ENCODE measurements around the gene VAPA.

- TF ChIP-seq CTCF (IDR thresholded peaks at IDR 0.05): no peak
- TF ChIP-seq MEF2A (IDR thresholded peaks at IDR 0.05; ENCODE audit: borderline replicate concordance, low read depth): no peak
- TF ChIP-seq RFX5 (IDR thresholded peaks at IDR 0.05; ENCODE audit: low read length): no peak
- no peak for TF ChIP-seq NFIC (IDR thresholded peaks at IDR 0.05; ENCODE audit: borderline replicate concordance)
- TF ChIP-seq GATA2 (CRISPR knock-in tag; IDR thresholded peaks at IDR 0.05): no peak
Observed at GRCh38 chr18:9922592-9923311, 8.9 kb downstream of the VAPA start.

All from SK-N-SH (cell line).